Left renal cortex interstitium (tissue), 4 donors: ENCODE measurements around the gene MYO5C. TPM values are rescaled to one million over a fixed set of nuclear protein-coding genes. Genes with fewer than 3 reads are reported as not detected.

Source experiments
- DNase-seq, 4 donors: peaks; one replicate each; pipeline ENCODE4 v3.0.0-alpha.2; 2013; ENCODE audit warnings: low read depth in 4 of 4, low spot score in 2 of 4, missing footprints in 1 of 4
- polyA plus RNA-seq, 4 donors: library from polyadenylated mRNA; unstranded; fragments of 120-200 nt; gene quantifications; one replicate each; pipeline ENCODE4 v1.2.1, GENCODE V29; 2013; ENCODE audit not compliant: insufficient read length in 4 of 4

The MYO5C gene, protein sequence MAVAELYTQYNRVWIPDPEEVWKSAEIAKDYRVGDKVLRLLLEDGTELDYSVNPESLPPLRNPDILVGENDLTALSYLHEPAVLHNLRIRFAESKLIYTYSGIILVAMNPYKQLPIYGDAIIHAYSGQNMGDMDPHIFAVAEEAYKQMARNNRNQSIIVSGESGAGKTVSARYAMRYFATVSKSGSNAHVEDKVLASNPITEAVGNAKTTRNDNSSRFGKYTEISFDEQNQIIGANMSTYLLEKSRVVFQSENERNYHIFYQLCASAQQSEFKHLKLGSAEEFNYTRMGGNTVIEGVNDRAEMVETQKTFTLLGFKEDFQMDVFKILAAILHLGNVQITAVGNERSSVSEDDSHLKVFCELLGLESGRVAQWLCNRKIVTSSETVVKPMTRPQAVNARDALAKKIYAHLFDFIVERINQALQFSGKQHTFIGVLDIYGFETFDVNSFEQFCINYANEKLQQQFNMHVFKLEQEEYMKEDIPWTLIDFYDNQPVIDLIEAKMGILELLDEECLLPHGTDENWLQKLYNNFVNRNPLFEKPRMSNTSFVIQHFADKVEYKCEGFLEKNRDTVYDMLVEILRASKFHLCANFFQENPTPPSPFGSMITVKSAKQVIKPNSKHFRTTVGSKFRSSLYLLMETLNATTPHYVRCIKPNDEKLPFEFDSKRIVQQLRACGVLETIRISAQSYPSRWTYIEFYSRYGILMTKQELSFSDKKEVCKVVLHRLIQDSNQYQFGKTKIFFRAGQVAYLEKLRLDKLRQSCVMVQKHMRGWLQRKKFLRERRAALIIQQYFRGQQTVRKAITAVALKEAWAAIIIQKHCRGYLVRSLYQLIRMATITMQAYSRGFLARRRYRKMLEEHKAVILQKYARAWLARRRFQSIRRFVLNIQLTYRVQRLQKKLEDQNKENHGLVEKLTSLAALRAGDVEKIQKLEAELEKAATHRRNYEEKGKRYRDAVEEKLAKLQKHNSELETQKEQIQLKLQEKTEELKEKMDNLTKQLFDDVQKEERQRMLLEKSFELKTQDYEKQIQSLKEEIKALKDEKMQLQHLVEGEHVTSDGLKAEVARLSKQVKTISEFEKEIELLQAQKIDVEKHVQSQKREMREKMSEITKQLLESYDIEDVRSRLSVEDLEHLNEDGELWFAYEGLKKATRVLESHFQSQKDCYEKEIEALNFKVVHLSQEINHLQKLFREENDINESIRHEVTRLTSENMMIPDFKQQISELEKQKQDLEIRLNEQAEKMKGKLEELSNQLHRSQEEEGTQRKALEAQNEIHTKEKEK (N-terminal part only)
- 10 to 100 TPM; 16.2 to 30.6 (median 22.7) TPM for polyA plus RNA-seq

DNA sequence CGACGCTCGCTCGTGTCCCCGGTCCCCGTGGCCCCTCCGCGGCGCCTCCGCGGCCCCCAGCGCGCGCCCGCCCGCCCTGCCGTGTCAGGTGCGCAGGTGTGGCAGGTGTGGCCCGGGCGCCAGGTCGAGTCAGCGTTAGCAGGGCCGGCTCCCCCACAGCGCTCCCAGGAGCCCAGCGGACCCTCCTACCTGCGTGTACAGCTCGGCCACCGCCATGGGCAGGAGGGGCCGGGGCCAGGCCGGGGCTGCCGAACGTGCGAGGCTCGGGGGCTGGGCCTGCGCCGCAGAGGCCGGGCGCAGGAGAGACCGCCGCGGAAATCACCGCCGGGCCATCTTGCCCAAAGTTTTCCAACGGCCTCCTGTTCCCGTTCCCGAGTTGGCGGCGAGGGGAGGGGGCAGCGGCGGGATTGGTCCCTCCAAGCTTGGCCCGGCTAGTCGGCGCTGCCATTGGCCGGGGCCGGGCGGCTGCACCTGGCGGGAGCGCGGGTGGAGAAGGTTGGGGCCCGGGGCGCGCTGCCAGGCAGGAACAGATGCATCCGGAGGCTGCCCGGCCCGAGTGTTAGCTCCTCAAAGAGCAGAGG lies at the start of gene MYO5C:
TSS of gene MYO5C (minus strand) at position 384 of the 581 bp plus-strand sequence. CDS start at position 216, 168 bp downstream.
- DNase-seq = peak in 1 of 4 donors; percentile 45

DNA sequence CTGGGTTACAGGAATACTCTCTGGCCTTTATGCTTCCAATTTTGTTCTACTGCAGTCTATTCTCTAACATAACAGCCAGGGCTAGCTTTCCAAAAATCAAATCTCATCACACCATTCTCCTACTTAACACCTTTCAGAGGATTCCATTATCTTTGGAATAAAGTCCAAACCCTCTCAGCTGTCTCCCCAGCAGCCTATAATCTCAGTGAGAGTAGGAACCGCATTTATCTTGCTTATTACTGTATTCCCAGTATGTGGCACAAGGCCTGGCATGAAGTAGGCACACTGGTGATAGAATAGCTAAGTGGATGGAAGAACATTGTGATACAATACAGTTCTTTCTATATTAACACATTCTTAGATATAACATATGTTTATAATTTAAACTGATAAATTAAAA lies 49.0 kb upstream of the MYO5C start:
- no peak for DNase-seq

- DNase-seq = no peak
These were observed 48.2 kb upstream of the MYO5C start for GRCh38 chr15:52343831-52344230.

- no peak for DNase-seq
These were observed 44.5 kb upstream of the MYO5C start for GRCh38 chr15:52340093-52340492.

DNA sequence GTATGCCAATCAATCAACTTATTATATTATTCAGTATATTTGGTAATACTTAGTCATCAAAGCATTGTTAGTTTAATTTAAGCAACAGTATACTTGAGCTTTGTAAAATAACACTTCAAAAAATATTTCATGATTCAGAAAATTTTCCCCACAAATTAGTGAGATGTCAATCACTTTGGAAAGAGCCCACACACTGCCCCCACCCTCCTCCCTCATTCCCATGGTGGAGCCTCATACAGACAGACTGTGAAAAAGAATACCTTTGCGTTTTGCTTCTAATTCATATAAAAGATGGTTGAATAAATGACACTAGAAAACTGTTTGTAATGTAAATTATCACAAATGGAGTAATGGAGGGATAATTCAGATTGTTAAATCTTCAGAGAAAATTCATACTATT lies 43.3 kb upstream of the MYO5C start:
- DNase-seq = no peak

DNA sequence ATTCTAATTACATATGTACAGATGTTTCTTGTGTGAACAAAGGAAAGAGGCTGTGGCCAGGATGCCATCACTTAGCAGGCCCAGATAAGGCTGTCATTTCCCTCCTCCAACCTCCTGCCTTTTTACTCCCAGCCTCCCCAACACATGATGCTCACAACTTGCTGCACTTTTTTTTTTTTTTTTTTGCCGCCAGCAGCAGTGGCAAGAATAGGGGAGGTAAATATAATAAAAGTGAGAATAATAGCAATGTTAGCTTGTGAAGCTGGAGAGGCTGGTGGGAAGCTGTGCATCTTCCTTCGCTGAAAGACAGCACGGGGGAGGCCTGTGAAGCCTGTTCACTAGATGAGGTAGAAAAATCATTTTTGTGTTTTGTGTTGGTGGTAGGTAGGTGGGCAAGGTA lies 42.5 kb upstream of the MYO5C start:
- DNase-seq = no peak

DNA sequence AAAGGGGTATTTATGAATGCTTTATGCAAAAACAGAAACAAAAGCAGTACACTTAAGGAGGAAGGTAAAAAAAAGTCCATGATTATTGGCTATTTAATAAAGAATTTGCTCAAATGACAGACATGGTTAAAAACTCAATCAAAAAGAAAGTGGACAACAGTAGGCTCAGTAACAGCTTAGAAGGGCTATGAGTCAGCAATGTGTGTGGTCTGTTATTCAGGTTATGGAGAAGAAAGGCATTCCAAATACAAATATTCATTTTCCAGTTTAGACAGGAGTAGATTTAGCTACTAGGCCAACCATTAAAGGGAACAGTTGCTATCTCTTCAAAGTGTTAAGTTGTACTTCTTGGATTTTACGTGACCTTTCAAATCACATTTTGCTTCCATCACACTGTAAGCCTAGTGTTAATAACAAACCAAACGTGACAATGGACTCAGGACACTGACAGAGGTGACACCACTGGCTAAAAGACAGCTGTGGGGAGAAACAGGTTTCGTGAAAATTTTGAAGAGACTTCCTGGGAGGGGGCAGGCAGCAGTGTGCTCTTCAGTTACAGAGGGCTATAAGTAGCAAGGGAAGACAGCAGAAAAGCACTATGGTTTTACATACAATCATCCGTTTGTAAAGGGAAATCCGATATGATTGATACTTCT lies 41.7 kb upstream of the MYO5C start:
- no peak for DNase-seq

- DNase-seq = no peak
These were observed 40.9 kb upstream of the MYO5C start for GRCh38 chr15:52336529-52336928.

DNA sequence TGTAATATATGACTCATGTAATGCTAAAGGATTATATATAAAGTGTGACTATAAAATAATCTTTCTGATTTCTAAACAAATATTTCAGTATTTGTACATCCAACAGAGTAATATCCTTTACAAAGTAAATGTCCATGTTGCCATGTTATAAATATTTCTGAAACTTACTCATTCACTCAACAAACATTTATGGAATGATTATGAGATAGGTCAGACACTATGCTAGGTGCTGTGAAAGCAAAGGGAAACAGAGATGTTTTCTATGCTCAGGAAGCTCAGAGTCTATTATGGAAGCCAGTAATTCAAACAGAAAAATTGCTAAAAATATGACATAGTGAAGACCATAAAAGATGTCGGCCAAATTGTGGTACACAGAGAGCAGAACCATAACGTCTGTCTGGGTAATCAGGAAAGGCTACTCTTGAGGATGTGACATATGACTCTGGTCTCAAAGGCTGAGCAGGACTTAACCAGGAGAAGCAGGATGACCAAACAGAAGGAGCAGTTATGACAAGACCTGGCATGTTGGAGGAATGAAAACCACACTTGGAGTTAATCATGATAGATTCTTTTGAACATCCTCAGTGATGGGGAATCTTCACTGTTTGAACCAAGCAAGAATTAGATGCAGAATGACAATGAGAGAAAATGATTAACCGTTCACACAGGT lies 39.0 kb upstream of the MYO5C start:
- no peak for DNase-seq

DNA sequence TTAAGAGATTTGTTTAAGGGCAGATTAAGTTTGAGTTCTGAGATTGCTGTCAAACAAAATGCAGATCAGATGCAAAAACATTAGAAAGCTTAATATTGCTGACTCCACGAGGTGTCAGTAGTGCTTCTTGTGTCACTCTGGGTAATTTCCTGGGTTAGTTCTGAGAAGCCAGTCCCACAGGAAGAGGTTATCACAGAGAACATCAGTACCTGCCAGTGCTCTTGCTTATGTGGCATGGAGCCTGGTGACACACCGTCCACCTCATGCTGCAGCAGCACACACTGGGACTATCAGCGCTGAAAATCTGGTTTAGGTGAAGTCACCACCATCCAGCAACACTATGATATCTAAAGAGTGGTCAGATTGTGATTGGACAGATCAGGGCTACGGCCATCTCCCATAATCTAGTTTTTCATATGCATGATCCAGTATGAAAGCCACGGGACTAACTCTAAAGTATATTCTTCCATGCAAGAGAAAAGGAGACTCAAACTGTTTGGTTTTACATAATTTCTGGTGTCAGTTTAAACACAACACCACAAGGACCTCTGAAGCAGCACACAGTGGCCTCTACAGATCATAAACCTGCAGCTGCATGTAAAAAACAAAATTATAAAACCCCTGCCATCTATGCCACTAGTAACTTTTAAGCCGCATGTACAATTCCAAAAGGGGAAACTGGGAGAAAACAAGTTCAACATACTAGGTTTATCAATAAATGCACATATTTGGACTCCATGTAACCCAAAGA lies 36.1 kb upstream of the MYO5C start:
- no peak for DNase-seq

DNA sequence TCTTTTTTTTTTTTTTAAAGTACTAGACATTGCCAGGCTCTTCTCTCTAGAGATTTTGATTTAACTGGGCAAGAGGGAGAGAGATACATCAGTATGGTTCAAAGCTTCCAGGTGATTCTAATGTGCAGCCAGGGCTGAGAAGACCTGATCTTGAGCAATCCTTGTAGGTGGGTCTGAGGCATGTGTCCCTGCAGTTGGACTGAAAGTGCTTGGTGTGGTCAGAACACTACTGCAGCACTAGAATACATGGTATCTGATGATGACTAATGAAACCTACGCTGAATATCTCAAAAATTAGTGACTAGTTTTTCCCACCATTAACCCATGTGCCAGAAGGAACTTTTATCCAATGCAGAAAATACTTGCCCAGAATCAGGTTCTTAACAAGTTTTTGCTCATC lies 34.4 kb upstream of the MYO5C start:
- no peak for DNase-seq

- no peak for DNase-seq
These were observed 33.5 kb upstream of the MYO5C start for GRCh38 chr15:52329150-52329549.

DNA sequence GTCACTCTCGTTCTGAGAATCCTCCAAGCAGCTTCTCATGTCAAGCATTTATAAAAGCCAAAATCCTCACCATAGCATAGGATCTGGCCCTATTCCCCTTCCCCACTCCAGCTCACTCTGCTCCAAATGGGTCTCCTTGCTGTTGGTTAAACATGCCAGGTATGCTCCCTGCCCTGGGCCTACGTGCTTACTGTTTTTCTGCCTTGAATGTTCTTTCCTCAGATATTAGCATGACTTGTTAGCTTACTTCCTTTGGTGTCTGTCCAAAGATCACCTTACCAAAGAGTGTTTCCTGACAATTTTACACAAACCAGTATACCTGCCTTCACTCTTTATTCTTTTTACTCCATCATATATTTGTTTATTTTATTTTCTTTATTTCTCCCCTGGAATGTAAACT lies 33.1 kb upstream of the MYO5C start:
- DNase-seq = no peak

DNA sequence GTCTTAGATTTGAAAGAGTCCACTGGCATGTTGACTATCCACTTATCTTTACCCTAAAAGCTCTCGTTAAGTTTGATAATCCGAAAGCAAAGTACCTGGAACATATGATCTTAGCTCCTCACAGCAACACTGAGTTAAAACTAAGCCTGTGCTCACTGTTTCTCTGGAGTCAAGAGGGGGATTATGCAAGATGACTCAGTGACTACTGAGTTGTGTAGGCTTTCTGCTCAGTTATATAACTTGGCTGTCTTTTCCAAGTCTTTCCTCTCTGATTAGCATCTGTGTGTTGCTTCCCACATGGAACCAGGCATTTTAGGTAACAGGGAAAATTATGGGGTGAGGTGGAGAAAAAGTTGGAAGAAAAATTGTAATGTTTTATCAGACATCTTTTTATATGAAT lies 31.2 kb upstream of the MYO5C start:
- DNase-seq = no peak

DNA sequence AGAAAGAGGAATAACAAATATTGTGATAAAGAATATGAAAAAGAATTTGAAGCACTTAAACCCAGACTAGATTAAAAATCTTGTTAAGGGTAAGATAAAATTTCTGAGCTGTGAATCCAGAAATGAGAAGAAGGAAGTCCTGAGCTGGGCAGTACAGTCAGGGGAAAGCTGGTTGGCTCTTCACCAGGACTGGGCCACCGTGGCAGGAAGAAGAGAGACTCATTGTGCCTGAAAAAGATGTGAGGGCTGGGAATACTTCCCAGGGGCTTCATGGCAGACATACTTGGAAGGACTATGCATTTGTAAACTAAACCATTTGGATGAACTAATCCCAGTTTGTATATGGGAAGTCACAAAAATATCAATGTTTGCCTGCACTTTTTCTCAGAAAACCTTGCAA lies 28.5 kb upstream of the MYO5C start:
- no peak for DNase-seq

- no peak for DNase-seq
These were observed 23.3 kb upstream of the MYO5C start for GRCh38 chr15:52318729-52319500.

DNA sequence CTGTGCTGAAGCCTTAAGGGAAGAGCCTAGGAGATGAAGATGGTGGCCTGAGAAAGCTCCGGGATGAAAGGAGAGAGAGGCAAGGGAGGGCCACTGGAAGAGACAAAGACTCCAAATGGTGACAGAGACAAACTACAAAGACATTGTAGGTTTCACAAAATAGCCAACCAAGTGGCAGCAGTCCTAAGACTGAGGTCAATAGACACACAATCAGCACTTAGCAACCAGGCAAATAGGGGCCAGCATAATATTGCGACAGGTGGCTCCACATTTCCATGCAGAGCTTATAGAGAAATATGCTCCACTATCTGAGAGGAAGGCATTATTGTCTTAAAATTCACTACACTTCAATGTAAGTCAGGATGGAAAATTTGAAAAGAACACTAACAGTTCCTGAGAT lies 22.1 kb upstream of the MYO5C start:
- DNase-seq = no peak

GRCh38 chr15:52317022-52317421 lies 21.4 kb upstream of the MYO5C start:
- no peak for DNase-seq
